Measurements from ENCODE around the gene FKTN. TPM values are rescaled to one million over a fixed set of nuclear protein-coding genes. Genes with fewer than 3 reads are reported as not detected.

FKTN gene
- polyA plus RNA-seq, 1 experiment: 8.2 TPM

- no peaks in the 10 kb centered on the region for H3K27me3 ChIP-seq (ENCODE audit: control insufficient read depth, insufficient read depth, low read length)
- POLR2A ChIA-PET: no interaction called here
- no peak for DNase-seq (ENCODE audit: low read depth)
- CTCF ChIA-PET: no interaction called here
- no peak overlapping the region for H3K4me3 ChIP-seq (ENCODE audit: low read depth, low read length)
- no peaks in the 10 kb centered on the region for H3K36me3 ChIP-seq (ENCODE audit: control insufficient read depth, insufficient read depth, low read length)
- TF ChIP-seq CTCF (IDR thresholded peaks at IDR 0.05; ENCODE audit: insufficient read depth, low read depth, low read length): no peak
Measured at GRCh38 chr9:105663914-105664313, 106.0 kb downstream of the FKTN start.

- no peak for DNase-seq (ENCODE audit: low read depth)
- no peak for TF ChIP-seq CTCF (IDR thresholded peaks at IDR 0.05; ENCODE audit: insufficient read depth, low read depth, low read length)
- CTCF ChIA-PET: no interaction called here
- Histone ChIP-seq H3K27me3 (ENCODE audit: control insufficient read depth, insufficient read depth, low read length) (no peaks in the 10 kb centered on the region; the same call in 1 of the 2 replicates), H3K36me3 (ENCODE audit: control insufficient read depth, insufficient read depth, low read length) (no peaks in the 10 kb centered on the region), H3K4me3 (ENCODE audit: low read depth, low read length) (no peak overlapping the region)
- POLR2A ChIA-PET: no interaction called here
Measured at GRCh38 chr9:105667867-105668266, 109.9 kb downstream of the FKTN start.

GRCh38 chr9:105670315-105670714 is 112.4 kb downstream of the FKTN start:
- TF ChIP-seq CTCF (IDR thresholded peaks at IDR 0.05; ENCODE audit: insufficient read depth, low read depth, low read length): no peak
- ChIA-PET POLR2A (no interaction called here), CTCF (no interaction called here)

GRCh38 chr9:105670775-105671174 is 112.8 kb downstream of the FKTN start:
- Histone ChIP-seq H3K4me3 (ENCODE audit: low read depth, low read length) (no peak overlapping the region), H3K36me3 (ENCODE audit: control insufficient read depth, insufficient read depth, low read length) (no peaks in the 10 kb centered on the region), H3K27me3 (ENCODE audit: control insufficient read depth, insufficient read depth, low read length) (no peaks in the 10 kb centered on the region; the same call in 1 of the 2 replicates)
- TF ChIP-seq CTCF (IDR thresholded peaks at IDR 0.05; ENCODE audit: insufficient read depth, low read depth, low read length): no peak
- CTCF ChIA-PET: no interaction called here
- POLR2A ChIA-PET: no interaction called here
- no peak for DNase-seq (ENCODE audit: low read depth)

More at GRCh38 chr9:105670315-105670714, 112.4 kb downstream of the FKTN start:
- Histone ChIP-seq H3K36me3 (ENCODE audit: control insufficient read depth, insufficient read depth, low read length) (no peaks in the 10 kb centered on the region), H3K27me3 (ENCODE audit: control insufficient read depth, insufficient read depth, low read length) (no peaks in the 10 kb centered on the region; the same call in 1 of the 2 replicates), H3K4me3 (ENCODE audit: low read depth, low read length) (no peak overlapping the region)
- no peak for DNase-seq (ENCODE audit: low read depth)

- Histone ChIP-seq H3K27me3 (ENCODE audit: control insufficient read depth, insufficient read depth, low read length) (no peaks in the 10 kb centered on the region; the same call in 1 of the 2 replicates), H3K4me3 (ENCODE audit: low read depth, low read length) (no peak overlapping the region), H3K36me3 (ENCODE audit: control insufficient read depth, insufficient read depth, low read length) (no peaks in the 10 kb centered on the region)
- ChIA-PET POLR2A (interaction anchor here (0.6 kb wide), 1 partner anchor 72 kb away, joined by 4 read pairs; no protein-coding TSS in a partner anchor), CTCF (no interaction called here)
- no peak for TF ChIP-seq CTCF (IDR thresholded peaks at IDR 0.05; ENCODE audit: insufficient read depth, low read depth, low read length)
- DNase-seq (ENCODE audit: low read depth): no peak
Measured at GRCh38 chr9:105672711-105673234, 114.8 kb downstream of the FKTN start.
